Left lobe of liver (tissue), 2 donors: ENCODE results near the gene CX3CL1. TPM values are rescaled to one million over a fixed set of nuclear protein-coding genes. Genes with fewer than 3 reads are reported as not detected.
"Not testable (repeated sequence)": the region's sequence is repeated elsewhere in the genome, so short reads cannot be mapped to it uniquely, and the experiment has no call there.

Experiments used
- ATAC-seq: fragments of 200-7000 bp; cut with Tn5 transposase; one replicate; pipeline ENCODE4 v1.9.1; 2020; ENCODE audit warnings: mild to moderate bottlenecking, moderate library complexity
- DNase-seq: peaks from one replicate; pipeline ENCODE4 v3.0.0-alpha.2; 2020; ENCODE audit warnings: low spot score
- total RNA-seq: library from RNA; stranded (reverse); gene quantifications from one replicate; pipeline ENCODE4 v1.2.1, GENCODE V29; 2021
- donor health status: DM: no; HTN: no; CAD: no; lungs with moderate emphysema.
- donor health status: DM: no; HTN: yes; CAD: no.

CX3CL1 gene
- total RNA-seq, 1 donor from 2014 or later, result 13.8 TPM

DNA sequence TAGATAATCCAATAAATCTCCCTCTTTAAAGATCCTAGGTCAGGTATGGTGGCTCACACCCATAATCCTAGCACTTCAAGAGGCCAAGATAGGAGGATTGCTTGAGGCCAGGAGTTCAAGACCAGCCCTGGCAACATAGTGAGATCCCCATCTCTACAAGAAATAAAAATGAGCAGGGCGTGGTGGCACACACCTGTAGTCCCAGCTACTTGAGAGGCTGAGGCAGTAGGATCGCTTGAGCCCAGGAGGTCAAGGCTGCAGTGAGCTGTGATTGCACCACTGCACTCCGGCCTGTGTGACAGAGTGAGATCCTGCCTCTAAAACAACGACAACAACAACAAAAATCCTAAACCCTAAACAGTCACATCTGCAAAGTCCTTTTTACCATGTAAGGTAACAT, 15.7 kb upstream of the CX3CL1 start:
- no peak for ATAC-seq
- DNase-seq, result no peak

DNA sequence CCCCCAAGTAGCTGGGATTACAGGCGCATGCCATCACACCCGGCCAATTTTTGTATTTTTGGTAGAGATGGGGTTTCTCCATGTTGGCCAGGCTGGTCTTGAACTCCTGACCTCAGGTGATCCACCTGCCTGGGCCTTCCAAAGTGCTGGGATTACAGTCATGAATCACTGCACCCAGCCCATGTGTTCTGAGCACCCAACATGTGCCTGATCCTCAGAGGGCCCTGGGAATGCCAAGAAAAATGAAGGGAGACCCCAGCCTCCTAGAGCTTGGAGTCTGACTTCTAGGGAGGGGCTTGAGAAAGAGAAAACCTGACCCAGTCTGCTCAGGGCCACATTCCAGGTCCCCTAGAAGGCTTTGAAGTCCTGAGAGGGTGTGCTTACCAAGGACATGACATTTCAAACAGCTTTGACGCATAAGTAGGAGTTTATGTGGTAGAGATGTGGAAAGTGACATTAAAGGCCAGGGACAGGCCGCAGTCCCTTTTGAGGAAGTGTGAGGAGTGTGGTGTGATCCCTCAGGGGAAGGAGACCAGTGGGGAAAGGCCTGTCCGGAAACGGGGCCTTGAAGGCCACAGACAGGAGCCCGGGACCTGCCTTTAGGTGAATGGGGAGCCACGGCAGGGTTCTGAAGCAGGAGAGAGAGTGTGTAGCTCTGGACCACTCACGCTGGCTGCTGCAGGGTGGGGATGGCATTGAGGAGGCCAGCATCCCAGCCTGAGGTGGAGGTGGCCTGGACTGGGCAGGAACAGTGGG, 14.8 kb upstream of the CX3CL1 start:
- DNase-seq (no peak), ATAC-seq (peak; percentile 21)

DNA sequence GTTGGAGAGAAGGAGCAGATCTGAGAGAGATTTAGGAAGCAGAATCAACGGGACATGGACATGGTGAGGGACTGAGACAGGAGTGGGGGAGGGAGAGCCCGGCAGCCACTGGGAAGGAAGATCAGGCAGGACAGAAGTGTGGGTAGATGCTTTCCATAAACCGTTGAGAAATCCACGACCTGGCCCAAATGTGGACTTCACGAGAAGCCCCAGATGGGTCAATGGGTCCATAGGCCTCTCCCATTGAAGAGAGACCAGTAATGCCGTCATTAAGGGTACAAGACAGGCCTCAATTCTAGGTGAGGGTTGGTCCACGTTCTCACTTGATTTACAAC, 14.2 kb upstream of the CX3CL1 start:
- no peak for ATAC-seq
- DNase-seq, result no peak

DNA sequence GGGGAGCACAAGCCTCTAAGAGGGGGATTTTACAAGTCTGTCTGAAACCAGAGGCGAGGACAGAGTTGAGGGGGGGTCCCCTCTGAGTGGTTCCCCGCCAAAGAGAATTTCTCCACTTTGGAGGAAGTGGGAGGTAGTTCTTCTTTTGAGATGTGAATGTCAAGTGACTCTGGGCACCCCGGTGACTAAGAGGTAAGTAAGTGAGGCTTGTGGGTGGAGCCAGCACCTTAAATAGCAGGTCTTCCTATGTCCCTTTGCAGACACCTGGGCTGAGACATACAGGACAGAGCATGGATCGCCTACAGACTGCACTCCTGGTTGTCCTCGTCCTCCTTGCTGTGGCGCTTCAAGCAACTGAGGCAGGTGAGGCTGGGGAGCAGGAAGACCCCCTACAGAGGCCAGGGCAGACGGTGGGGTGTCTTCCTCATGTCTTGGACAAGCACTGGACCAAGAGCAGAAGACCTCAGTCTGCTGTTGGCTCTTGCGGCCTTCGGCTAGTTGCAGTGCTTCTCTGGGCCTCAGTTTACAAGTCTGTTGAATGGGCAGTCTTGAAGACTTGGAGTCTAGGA, 13.7 kb upstream of the CX3CL1 start, which contains the start of gene CCL22:
Gene CCL22 (plus strand): TSS at position 257 of the 569 bp plus-strand sequence. CDS start 34 bp downstream, at position 291.
- ATAC-seq, result no peak
- DNase-seq, result no peak

DNA sequence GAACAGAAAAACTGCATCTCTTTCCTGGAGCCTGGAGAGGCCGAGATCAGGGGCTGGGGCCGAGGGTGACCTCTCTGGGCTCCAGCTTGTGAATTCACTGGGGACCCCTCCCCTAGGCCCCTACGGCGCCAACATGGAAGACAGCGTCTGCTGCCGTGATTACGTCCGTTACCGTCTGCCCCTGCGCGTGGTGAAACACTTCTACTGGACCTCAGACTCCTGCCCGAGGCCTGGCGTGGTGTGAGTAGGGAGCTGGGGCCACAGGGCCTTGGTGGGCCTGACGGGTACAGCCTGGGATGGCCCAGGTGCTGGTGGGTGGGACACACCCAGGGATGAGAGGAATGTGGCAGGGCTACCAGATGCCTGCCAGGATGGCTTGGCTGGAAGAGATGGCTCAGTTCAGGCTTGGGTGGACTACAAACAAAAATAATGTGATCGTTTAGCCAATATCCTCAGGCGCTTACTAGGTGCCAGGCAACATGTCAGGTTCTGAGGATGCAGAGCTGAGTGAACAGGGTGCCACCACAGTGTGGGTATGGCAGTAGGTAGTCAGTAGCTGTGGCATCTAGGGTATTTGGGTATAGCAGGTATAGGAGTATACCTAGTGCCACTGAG, 11.9 kb upstream of the CX3CL1 start:
- DNase-seq, result no peak
- ATAC-seq, result no peak

DNA sequence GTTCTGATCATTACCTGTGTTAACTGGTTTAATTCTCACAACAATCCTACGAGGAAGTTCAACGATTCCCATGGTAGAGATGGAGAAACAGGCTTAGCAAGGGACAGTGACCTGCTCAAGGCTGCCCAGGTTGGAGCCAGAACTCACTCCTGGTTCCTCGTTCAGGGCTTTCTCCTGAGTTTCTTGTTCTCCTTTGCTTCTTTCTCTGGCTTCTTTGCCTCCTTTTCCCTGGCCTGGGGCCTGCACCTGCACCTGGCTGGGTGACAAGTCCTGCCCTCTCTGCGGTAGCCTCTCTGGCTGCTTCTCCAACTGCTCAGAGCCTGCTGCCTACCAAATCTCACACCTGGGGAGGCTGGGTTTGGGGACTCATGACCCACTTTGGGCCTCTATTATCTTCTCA, 10.9 kb upstream of the CX3CL1 start:
- ATAC-seq (peak; percentile 67), DNase-seq (peak; percentile 62)

DNA sequence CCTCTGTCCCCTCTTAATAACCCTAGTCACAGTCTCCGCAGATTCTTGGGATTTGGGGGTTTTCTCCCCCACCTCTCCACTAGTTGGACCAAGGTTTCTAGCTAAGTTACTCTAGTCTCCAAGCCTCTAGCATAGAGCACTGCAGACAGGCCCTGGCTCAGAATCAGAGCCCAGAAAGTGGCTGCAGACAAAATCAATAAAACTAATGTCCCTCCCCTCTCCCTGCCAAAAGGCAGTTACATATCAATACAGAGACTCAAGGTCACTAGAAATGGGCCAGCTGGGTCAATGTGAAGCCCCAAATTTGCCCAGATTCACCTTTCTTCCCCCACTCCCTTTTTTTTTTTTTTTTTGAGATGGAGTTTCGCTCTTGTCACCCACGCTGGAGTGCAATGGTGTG, 8.1 kb upstream of the CX3CL1 start:
- DNase-seq (peak; percentile 61), ATAC-seq (peak; percentile 92)

DNA sequence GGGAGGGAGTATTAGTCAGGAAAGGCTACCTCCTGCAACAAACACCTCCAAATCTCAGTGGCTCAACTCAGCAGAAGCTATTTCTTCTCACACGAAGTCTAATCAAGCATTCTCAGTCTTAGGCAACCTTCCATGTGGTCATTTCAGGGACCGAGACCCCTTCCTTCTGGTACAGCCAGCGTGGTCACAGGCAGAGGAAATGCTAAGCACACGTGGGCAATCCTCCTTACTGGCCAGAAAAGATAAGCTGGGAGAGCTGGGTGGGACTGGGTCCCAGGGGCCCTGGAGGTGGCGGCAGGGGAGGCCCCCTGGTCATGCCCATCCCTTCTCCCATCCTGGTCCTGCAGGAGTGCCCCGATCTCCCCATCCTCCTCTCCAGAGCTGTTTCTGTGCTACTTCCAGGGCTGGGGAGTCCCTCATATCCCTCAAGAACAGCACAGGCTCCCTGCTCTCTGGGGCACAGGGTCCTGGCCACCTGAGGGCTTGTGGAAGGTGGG, 5.7 kb upstream of the CX3CL1 start:
- DNase-seq (no peak), ATAC-seq (no peak)

DNA sequence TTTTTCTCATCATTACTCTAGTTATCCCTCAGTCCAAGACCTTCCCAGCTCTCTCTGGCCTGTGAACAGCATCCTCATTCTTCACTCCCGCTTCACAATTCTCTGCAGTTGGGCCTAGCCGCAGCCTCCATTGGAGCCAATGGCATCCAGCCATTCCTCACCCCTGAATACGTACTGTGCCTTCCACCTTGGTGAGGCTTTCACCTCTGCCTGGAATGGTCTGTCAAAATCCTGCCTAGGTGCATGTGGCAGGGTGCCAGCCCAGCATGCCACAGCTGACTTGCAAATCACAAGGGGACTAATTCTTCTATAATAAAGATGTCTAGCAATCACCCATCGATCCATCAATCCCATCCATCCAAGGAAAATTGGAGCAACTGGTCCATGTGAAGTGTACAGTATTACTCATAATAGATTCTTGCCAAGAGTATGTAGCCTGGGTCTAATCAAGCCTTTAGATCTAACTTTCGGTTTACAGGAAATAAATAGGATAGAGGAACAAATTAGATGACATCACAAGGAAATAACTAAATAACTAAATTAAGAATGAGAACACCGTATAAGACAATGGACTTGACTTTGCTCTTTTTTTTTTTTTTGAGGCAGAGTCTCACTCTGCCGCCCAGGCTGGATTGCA, 5.1 kb upstream of the CX3CL1 start:
- no peak for ATAC-seq
- DNase-seq, result no peak

DNA sequence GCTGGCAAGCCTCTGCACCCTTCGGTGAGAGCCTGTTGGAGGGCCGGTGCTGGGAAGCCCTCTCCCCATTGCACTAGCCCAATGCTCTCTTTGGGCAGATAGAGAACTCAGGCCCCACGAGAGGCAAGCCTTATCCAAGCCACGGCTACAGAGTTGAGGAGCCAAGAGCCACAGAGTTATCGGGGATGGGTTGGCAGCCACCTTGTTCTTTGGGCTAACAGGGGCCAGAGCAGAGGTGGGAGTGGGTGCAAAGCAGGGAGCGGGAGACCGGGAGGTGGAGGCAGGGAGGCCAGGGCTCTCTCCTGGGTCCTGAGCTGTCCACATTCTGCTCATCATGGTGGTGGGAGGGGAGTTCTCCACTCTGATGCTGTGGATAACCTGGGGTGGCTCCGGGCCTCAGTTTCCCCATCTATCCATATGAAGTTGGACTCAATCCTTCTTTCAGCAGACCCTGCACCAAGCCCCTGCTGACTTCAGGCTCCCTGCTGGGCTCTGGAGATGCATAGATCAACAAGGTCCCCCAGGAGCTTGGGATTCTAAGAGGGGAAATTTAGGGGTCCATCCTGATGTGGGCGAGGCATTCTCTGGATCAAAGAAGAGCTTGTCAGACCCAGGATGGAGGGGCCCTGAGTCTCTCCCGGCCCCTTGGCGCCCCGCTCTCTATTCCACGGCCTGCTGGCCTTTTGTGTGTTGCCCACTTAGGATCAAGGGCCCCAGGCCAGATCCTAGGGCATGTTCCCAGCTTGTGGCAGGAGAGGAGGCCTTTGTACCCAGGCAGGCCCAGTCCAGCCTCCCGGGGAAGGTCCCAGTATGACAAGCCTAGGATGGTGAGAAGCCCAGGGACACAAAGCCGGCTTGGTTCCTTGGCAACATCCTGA, 557 bp upstream of the CX3CL1 start:
- ATAC-seq (peak; percentile 77), DNase-seq (peak; percentile 90)

DNA sequence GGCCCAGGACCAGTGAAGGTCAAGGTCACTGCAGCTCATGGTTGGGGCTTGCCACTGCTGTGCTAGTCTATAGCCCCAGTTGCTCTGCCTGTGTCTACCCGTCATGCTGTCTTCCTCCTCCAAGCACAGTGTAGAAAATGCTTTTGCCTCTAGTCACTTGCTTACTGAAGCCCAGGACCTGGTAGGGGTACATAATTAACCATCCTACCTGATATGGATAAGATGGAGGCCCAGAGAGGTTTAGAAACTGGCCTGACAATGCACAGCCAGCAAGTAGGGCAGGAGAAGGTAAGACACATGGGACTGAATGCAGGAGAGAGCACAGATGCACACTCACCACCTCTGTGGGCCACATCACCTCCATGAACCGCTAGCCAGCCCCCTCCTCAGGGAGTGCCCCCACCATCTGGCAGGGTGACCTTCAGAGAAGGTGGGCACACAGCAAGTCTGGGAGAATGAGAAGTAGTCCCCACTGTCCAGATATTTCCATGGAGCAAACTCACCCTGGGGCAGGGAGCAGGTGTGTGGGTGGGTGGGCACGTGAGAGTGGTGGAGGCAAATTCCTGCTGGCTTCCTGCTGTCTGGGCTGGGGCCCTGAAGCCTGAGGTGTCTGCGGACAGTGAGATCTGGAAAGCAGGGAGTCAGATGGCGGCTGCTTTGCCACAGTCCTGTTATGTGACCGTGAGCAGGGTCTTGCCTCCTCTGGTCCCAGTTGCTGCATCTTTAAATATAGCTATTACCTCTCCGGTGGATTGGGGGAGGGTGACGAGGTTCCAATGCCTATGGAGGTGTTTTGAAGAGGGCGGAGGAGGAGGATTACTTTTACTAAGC, 1.0 kb downstream of the CX3CL1 start:
- ATAC-seq (peak; percentile 4), DNase-seq (peak; percentile 59)

DNA sequence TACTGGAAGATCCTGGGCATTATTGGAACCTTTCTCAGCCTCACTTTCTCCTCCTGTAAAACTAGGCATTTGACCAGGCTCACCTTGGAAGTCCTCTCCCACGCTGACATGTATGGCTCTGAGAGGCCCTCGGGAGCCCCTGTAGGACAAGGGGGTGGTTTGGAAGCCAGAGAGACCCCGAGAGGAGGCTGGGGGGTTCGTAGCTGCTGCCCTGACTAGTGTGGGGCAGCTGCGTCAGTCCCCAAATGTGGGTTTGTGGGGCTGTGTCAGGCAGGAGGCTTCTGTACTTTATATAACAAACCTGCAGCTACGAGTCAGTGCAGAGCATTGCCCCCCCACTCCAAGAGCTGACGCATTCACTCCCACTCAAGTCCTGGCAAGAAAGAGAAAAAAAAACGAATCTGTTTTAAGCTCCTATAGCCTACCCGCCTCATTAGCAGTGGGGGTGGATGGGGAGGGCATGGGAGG, 1.8 kb downstream of the CX3CL1 start:
- no peak for DNase-seq
- peak; percentile 3 for ATAC-seq

DNA sequence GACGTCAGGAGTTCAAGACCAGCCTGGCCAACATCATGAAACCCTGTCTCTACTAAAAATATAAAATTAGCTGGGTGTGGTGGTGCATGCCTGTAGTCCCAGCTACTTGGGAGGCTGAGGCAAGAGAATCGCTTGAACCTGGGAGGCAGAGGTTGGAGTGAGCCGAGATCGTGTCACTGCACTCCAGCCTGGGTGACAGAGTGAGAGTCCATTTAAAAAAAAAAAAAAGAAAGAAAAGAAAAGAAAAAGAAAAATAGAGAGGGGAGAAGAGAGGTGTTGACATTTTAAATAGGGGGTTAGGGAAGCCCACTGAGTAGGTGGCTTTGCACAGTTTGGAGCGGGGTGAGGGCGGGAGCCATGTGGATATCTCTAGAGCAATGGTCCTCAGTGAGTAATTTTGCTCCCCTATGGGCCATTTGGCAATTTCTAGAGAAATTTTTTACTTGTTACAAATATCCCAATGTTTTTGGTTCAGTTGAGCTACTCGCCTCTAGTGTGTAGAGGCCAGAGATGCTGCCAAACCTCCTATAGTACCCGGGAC, 2.7 kb downstream of the CX3CL1 start:
- not testable (repeated sequence) for ATAC-seq, DNase-seq

DNA sequence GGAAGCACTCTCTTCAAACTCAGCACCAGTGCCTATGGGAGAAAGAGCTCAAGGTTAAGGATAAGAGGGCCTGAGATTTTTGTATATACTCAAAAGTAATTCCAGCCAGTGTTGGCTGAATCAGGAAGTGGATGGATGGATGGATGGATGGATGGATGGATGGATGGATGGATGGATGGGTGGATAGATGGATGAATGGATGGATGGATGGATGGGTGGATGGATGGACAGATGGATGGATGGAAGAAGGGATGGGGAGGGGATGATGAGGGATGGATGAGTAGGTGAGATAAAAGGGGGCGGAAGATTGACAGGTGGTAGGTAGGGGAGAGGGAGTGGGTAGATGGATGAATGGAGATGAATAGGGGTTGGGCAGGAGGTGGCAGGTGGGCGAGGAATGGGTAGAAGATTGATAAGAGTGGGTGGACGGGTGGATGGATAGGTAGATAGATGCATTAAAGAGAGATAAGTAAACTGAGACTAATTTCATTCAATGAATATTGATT, 4.1 kb downstream of the CX3CL1 start:
- DNase-seq, result no peak
- ATAC-seq, result no peak

DNA sequence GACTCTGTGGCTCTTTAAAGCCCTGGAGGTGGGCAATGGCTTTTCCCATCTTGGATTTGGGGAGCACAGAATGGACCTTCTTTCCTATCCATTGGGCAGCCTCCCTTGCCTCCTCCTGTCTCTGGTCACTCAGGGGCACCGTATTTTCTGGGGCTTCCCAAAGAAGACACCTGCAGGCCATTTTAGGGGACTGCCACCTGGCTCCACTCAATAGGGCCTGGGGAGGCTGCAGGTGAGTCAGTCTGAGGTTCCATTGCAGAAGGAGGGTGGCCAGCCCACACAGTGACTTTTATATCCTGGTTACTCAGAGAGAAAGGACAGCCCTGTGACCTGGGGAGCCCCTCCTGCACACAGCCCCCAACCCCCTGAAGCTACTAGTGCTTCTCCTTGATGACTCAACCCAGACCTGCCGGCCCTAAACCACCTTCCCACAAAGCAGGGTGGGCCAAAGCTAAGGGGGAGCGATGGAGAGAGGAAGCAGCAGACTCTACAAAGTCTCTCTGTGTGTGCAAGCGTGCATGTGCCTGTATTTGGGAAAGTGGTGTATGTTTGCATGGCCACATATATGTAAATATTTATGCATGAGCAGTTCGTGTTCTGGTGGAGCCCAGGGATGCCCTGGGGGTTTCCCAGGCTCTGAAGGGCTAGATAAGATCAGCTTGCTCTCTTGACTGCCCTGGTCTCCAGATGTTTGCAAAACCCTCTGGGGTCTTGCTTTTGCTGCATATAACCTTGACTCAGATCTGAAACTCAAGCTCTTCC, 5.0 kb downstream of the CX3CL1 start:
- DNase-seq, result no peak

DNA sequence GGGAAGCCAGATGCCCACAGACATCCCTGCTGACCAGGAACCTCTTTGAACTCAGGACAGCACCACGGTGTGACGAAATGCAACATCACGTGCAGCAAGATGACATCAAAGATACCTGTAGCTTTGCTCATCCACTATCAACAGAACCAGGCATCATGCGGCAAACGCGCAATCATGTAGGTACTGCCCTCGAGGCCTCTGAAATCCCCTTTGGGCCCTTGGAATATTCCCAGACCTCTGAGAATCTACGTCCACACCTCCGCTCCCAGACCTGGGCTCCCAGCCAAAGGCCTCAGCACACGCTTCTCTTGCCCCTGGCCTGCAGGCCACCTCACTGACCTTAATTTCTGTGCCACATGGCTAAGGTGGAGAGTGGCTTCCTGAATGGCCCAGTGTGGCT, 7.3 kb downstream of the CX3CL1 start:
- DNase-seq (peak; percentile 80), ATAC-seq (peak; percentile 75)

More for the DNA sequence above, 5.0 kb downstream of the CX3CL1 start:
- ATAC-seq, result no peak

DNA sequence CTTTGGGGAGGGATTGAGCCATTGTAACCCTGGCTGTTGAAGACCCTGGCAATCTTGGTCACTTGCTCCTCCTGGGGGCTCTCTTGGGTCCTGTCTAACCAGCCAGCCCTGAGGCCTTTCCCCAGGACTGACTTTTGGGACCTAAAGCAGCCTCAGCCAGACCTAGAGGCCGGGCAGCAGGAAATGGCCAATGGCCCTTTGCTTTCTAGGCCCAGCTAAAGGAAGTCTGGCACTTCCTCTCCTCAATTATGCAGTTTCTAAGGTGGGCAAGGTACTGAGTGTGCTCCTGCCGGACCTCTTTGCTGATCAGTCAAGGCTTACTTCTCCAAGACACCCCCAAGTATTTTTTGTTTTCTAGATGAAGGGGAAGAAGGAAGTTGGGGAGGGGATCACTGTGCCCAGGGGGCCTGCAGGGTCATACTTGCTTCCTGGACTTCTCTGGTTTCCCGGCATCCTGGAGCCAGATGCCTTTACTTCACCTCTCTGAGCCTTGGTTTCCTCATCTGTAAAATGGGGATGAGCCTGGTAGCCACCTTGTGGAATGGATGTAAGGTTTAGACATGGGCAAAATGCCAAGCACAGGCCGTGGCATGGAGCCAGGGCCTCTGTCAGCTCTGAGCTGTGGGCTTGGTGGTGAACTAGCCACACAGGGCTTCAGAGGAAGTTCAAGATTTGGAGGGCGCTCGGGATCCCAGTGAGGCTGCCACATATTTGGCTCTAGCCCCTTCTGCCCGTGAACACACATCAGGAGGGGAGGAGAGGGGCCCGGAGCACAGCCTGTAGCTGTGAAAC, 8.6 kb downstream of the CX3CL1 start:
- ATAC-seq, result no peak
- no peak for DNase-seq
